ENCODE data around the gene CEP192. TPM values are rescaled to one million over a fixed set of nuclear protein-coding genes. Genes with fewer than 3 reads are reported as not detected.

CEP192 gene
- polyA plus RNA-seq, 10 donors = 17.4 to 35.3 (median 22.4) TPM

DNA sequence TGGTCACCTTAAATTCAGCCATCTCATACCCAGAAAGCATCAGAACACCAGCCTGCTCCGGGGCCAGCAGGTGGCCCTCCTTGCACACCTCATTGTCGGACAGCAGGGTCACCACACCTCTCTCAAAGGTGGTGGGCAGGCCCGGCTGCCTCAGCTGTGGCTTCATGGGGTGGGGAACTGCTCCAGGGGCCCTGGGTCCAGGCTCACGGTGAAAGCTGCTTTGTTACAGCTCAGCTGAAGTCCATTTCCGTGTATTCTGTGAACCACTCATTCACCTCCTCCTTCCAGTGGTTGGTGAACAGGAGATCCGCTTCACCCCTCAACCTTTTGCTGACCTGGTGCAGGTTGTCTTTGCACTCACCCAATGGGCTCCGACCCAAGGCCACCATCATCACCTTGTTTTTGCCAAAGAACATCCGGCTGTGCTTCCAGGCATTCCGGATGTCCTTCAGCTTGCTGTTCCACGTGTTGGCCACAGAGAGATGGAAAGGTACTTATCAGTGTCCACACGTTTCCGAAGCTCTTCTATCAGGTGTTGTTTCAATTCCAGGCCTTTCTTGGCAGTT is 148.8 kb downstream of the CEP192 start:
- no peak for DNase-seq

DNA sequence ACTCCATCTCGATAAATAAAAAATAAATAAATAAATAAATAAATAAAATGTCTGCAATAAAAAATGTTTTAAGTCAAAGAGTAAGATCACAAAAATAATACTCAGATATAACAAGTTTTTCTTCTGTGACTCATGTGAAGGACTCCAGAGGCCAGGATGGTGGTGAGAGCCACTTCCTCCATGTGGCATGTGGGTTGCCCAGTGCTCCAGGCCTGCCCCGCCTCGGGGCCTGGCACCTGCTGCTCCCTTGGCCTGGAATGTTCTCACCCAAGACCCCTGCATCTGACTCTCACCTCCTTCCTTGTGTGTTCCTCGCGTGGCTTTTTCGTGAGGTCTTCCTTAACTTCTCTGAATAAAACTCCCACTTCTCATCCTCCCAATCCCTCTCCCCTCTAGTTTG is 150.0 kb downstream of the CEP192 start:
- no peak for DNase-seq

- no peak for DNase-seq
Measured at GRCh38 chr18:13145636-13146190, 154.6 kb downstream of the CEP192 start.

DNA sequence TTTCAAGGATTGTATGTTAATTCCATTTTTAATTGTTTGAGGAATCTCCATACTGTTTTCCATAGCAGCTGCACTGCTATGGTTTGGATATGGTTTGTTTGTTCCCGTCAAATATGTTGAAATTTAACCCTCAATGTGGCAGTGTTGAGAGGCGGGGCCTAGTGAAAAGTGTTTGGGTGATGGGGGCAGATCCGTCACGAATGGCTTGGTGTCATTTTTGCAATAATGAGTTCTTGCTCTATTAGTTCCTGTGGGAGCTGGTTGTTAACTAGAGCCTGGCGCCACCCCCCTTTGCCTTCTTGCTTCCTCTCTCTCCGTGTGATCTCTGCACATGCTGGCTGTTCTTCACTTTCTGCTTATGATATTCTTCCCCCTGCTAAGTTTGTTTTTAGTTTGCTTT is 156.0 kb downstream of the CEP192 start:
- DNase-seq = no peak

GRCh38 chr18:13151656-13152055 is 160.5 kb downstream of the CEP192 start:
- DNase-seq = no peak

GRCh38 chr18:13158428-13158827 is 167.3 kb downstream of the CEP192 start:
- no peak for DNase-seq

- peak; percentile 36 to 56 (median 42) for DNase-seq
Measured at GRCh38 chr18:13159579-13159978, 168.4 kb downstream of the CEP192 start.

GRCh38 chr18:13161276-13161899 is 170.2 kb downstream of the CEP192 start:
- DNase-seq = no peak

GRCh38 chr18:13163167-13163927 is 172.2 kb downstream of the CEP192 start:
- DNase-seq = no peak

GRCh38 chr18:13164406-13164805 is 173.2 kb downstream of the CEP192 start:
- no peak for DNase-seq

DNA sequence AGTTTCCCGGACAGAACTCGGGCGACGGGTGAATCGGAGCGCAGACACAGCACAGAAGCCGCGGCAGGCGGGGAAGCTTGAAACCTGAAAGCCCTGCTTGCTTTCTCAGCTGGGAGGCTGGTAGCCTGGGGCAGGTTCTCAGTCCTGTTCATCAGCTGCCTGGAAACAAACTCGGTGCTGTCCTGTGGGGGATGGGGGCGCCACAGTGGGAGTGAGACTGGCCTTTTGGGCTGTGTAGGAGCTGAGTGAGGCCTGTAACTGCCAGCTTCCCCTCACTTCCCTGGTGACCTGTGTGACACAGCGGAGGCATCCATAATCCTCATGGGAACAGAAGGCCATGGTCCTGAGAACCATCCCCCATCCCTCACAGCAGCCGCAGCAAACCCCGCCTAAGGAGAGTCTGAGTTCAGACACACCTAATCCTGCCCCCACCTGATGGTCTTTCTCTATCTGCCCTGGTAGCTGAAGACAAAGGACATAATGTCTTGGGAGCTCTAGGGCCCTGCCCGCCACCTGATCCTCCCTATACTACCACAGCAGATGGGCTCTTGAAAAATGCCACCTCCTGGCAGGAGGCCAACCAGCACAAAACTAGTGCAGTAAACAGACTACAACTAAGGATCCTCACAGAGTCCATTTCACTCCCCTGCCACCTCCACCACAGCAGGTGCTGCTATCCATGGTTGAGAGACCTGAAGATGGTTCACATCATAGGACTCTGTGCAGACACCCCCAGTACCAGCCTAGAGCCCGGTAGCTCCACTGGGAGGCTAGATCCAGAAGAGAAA is 174.7 kb downstream of the CEP192 start:
- DNase-seq = no peak

DNA sequence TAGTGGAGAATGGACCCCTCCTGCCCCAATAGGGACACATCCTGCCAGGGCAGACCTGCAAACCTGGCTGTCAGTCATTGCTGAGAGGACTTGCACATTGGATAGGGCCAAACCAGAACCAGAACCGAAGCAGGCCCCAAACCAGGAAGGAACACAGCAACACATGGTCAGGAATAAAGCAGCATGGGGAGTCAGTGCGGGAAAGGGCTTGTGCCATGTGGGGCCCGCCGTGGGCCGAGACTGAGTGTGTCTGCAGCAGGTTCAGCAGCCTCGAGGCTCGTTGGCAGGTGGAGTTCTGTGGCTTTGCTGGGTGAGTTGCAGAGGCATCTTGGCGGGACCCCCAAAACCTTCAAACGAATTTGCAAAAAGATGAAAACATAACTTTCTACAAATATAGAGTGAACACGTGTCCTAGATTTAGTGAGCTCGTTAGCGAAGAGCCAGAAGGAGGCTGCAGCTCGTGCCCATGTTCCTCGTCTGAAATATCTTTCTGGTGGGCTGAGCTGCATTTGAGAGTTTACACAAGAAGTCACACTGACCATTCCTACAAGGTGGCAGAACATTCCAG is 182.5 kb downstream of the CEP192 start:
- no peak for DNase-seq

Other genes starting within 250 kb of the CEP192 start
- gene PTPN2, start 107.1 kb upstream of the CEP192 start, polyA plus RNA-seq (ENCODE audit: insufficient read length in 10 of 10) = 10 to 100 TPM; 21.4 to 37.7 (median 30.2) TPM
- 10 to 100 TPM; 24.1 to 32.4 (median 28.1) TPM for gene SEH1L, start 43.4 kb upstream of the CEP192 start, polyA plus RNA-seq (ENCODE audit: insufficient read length in 10 of 10)
- 10 to 100 TPM in 6 of 10 donors, 1 to 10 TPM in 4; 6.9 to 15.9 (median 11.2) TPM for gene LDLRAD4, start 227.4 kb downstream of the CEP192 start, polyA plus RNA-seq (ENCODE audit: insufficient read length in 10 of 10)